SK-N-SH (cell line): Measurements from ENCODE around the gene S100A5. TPM values are rescaled to one million over a fixed set of nuclear protein-coding genes. Genes with fewer than 3 reads are reported as not detected.

Experiments used
- CTCF ChIA-PET: fragments of 300-600, 350-600 bp; formaldehyde crosslinking; extraction: SDS; loops from one replicate; lab custom pipeline; 2021; lab: Yijun Ruan, JAX
- POLR2A ChIA-PET: fragments of 350-600 bp; sonication (Branson Sonifier 250); formaldehyde crosslinking; extraction: SDS; loops from one replicate; lab custom pipeline; 2020; ENCODE audit warnings: antibody characterized with exemption, inconsistent platforms; lab: Yijun Ruan, JAX
- DNase-seq: peaks from one replicate; pipeline ENCODE4 v3.0.0; 2012
- H2AFZ ChIP-seq: fragments of 200-600 bp; sonication (generic); 2 replicates; pipeline ENCODE4 v1.8.1; 2016; ENCODE audit warnings: antibody characterized with exemption, mild to moderate bottlenecking, low read depth
- H3F3A ChIP-seq: fragments of 200-600 bp; sonication (generic); replicated peaks from 2 replicates; pipeline ENCODE3; 2016; ENCODE audit warnings: antibody characterized with exemption, mild to moderate bottlenecking; ENCODE audit not compliant: insufficient read depth
- H3K27ac ChIP-seq, 2 experiments: fragments of 200-500 bp in 1 of 2; fragments of 200-600 bp in 1 of 2; sonication (Bioruptor generic) in 1 of 2; sonication (generic), shearing (Covaris generic) in 1 of 2; 2 replicates each; pipeline versions ENCODE4 v1.5.1 to v1.6.1; 2014 to 2016; ENCODE audit warnings: low read depth in 2 of 2, inconsistent platforms in 1 of 2, low read length in 1 of 2, mild to moderate bottlenecking in 1 of 2, mixed read lengths in 1 of 2
- H3K27me3 ChIP-seq: fragments of 200-600 bp; sonication (generic), shearing (Covaris generic); 2 replicates; pipeline ENCODE4 v1.6.1; 2016; ENCODE audit warnings: mixed run types; ENCODE audit not compliant: insufficient read depth
- H3K36me3 ChIP-seq, 2 experiments: fragments of 200-500 bp in 1 of 2; fragments of 200-600 bp in 1 of 2; sonication (Bioruptor generic) in 1 of 2; sonication (generic) in 1 of 2; replicated peaks in 1 of 2; 2 replicates each; pipeline versions ENCODE3 to v1.5.1; 2014 to 2016; ENCODE audit warnings: low read length in 1 of 2, mild to moderate bottlenecking in 1 of 2; ENCODE audit not compliant: insufficient read depth in 2 of 2, control insufficient read depth in 1 of 2
- H3K4me1 ChIP-seq, 2 experiments: fragments of 200-500 bp in 1 of 2; fragments of 200-600 bp in 1 of 2; sonication (Bioruptor generic) in 1 of 2; sonication (generic), shearing (Covaris generic) in 1 of 2; 2 replicates each; pipeline versions ENCODE4 v1.5.1 to v1.6.1; 2014 to 2016; ENCODE audit warnings: low read depth in 1 of 2, low read length in 1 of 2, mixed run types in 1 of 2; ENCODE audit not compliant: insufficient read depth in 2 of 2, control insufficient read depth in 1 of 2
- H3K4me2 ChIP-seq: fragments of 200-600 bp; sonication (generic), shearing (Covaris generic); 2 replicates; pipeline ENCODE4 v1.6.1; 2017; ENCODE audit warnings: mixed run types
- H3K4me3 ChIP-seq, 2 experiments: fragments of 200-500 bp in 1 of 2; fragments of 200-600 bp in 1 of 2; sonication (Bioruptor generic) in 1 of 2; sonication (generic), shearing (Covaris generic) in 1 of 2; 2 replicates each; pipeline versions ENCODE4 v1.5.1 to v1.8.1; 2014 to 2016; ENCODE audit warnings: low read depth in 2 of 2, inconsistent platforms in 1 of 2, low read length in 1 of 2, mild to moderate bottlenecking in 1 of 2, mixed read lengths in 1 of 2, moderate library complexity in 1 of 2
- H3K79me2 ChIP-seq: fragments of 200-600 bp; sonication (generic); 2 replicates; pipeline ENCODE4 v1.8.1; 2017; ENCODE audit warnings: mild to moderate bottlenecking; ENCODE audit not compliant: insufficient read depth
- H3K9ac ChIP-seq: fragments of 200-600 bp; sonication (generic); 2 replicates; pipeline ENCODE4 v1.6.1; 2017; ENCODE audit warnings: mixed run types
- H3K9me2 ChIP-seq: fragments of 200-600 bp; sonication (generic); 2 replicates; pipeline ENCODE4 v1.6.1; 2017; ENCODE audit warnings: mixed run types
- H3K9me3 ChIP-seq: fragments of 200-600 bp; sonication (generic); 2 replicates; pipeline ENCODE4 v1.6.1; 2017; ENCODE audit warnings: mixed run types, mild to moderate bottlenecking, moderate library complexity
- H4K20me1 ChIP-seq: fragments of 200-600 bp; sonication (generic); 2 replicates; pipeline ENCODE4 v1.6.1; 2017; ENCODE audit warnings: mild to moderate bottlenecking, mixed run types; ENCODE audit not compliant: insufficient read depth
- ELF1 ChIP-seq: IDR thresholded peaks from 2 replicates; pipeline ENCODE4 v1.4.0; 2012
- FOXJ3 ChIP-seq: sonication (generic); formaldehyde crosslinking; IDR thresholded peaks from 2 replicates; pipeline ENCODE4 v1.5.1; 2020; ENCODE audit warnings: mild to moderate bottlenecking, missing genetic modification reagents
- GABPA ChIP-seq: IDR thresholded peaks from 2 replicates; pipeline ENCODE4 v1.4.0; 2012; ENCODE audit warnings: low read depth, mild to moderate bottlenecking
- GATA2 ChIP-seq: sonication (generic); formaldehyde crosslinking; IDR thresholded peaks from 2 replicates; pipeline ENCODE4 v1.5.0; 2020; ENCODE audit warnings: mild to moderate bottlenecking, missing genetic modification reagents
- MXI1 ChIP-seq: IDR thresholded peaks from 2 replicates; pipeline ENCODE4 v1.6.1; 2012; ENCODE audit warnings: mild to moderate bottlenecking, low read depth, low read length, improper control_type of control experiment
- POLR2AphosphoS5 ChIP-seq: IDR thresholded peaks from 2 replicates; pipeline ENCODE4 v1.6.1; 2012; ENCODE audit warnings: low read depth, low read length
- RCOR1 ChIP-seq: fragments of 150-350 bp; IDR thresholded peaks from 2 replicates; pipeline ENCODE4 v1.6.1; 2017; ENCODE audit warnings: antibody characterized with exemption, low read length
- RXRA ChIP-seq: IDR thresholded peaks from 2 replicates; pipeline ENCODE4 v1.4.0; 2012; ENCODE audit warnings: low read depth, mild to moderate bottlenecking, borderline replicate concordance
- SMC3 ChIP-seq: IDR thresholded peaks from 2 replicates; pipeline ENCODE4 v1.6.1; 2012; ENCODE audit warnings: low read depth, low read length, improper control_type of control experiment
- YY1 ChIP-seq: IDR thresholded peaks from 2 replicates; pipeline ENCODE4 v1.4.0; 2012; ENCODE audit warnings: low read depth, mild to moderate bottlenecking
- WGBS: methylation state at CpG from one replicate; pipeline ENCODE4 v1.1.6; 2017; ENCODE audit warnings: low lambda C conversion rate; 5-methylcytosine and 5-hydroxymethylcytosine counted together
- polyA plus RNA-seq, 3 experiments: library from polyadenylated mRNA; depleted of rRNA; stranded (reverse); fragments of >200 nt; gene quantifications; 2 replicates each; pipeline ENCODE4 v1.2.3, GENCODE V29; 2012
- TF ChIP-seq, protein P1 (sequence below): IDR thresholded peaks from 2 replicates; pipeline ENCODE4 v1.4.0; 2012; ENCODE audit warnings: low read depth, borderline replicate concordance
- TF ChIP-seq, protein P2 (sequence below): fragments of 200-600 bp; sonication (generic); IDR thresholded peaks from 2 replicates; pipeline ENCODE4 v1.6.1; 2017; ENCODE audit warnings: antibody characterized with exemption, mild to moderate bottlenecking, moderate library complexity

S100A5 gene
- polyA plus RNA-seq, 1 of the 3 experiments (the other 2 are of a cell fraction): 0.15 TPM

DNA sequence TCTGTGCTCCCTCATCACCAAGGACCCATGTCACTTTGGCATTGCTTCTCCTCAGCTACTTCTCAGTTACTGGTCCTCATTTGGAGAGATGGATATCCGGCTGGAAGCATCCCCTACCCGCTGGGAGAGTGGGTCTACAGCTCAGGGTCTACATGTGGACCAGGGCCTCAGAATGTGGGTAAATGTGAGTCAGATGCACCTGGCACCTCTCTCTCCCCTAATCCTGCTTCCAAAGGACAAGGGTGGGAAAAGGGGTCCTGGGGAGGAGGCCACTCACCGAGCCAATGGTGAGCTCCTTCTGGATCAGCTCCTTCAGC lies 5.9 kb downstream of the S100A5 start:
- CTCF ChIA-PET: interaction anchor here (1.1 to 8.4 kb wide), 5 partner anchors 23 to 38 kb away, joined by 3 to 45 read pairs (median 13); no protein-coding TSS in a partner anchor
- WGBS: 52% methylated on average over 2 of the region's 3 CpGs

DNA sequence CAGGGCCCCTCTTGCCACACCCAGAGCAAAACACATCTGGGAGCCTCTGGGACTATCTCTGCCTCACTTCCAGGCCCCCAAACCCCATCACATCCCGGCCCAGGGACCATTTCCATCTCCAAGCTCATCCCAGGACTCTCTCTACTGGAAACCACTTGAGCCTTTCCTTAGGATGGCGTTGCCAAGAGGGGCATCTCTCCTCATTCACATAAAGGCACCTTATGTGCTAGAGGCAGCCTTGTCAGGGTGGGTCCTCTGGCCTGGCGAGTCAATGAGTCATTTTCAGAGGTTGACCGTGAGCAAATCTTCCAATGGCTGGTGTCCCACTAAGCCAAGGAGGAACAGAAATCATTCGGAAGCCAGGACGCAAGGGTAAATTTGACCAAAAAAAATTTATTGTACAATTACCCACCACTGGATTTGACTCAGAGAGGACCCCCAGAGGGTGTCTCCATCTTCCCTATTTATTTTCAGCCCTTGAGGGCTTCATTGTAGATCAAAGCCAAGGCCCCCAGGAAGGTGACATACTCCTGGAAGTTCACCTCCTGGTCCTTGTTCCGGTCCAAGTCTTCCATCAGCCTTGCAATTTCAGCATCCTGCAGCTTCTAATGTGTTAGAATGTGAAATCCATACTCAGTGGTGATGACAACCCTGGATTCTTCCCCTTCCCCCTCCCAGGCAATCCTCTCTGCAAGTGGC lies 6.4 kb downstream of the S100A5 start:
- H3K9me2 ChIP-seq: no peaks in the 10 kb centered on the region
- H3K4me1 ChIP-seq: peaks cover 24 to 38% of the 10 kb centered on the region in 2 experiments; a peak in 3 of 4 replicates
- CTCF ChIA-PET: interaction anchor here (0.6 to 8.4 kb wide), 6 partner anchors 23 to 39 kb away, joined by 3 to 45 read pairs (median 8); no protein-coding TSS in a partner anchor
- peaks cover 30% of the 10 kb centered on the region for H3K79me2 ChIP-seq
- no peaks in the 10 kb centered on the region for H3K27me3 ChIP-seq
- peak overlapping the region; percentile 70 to 79; a peak in 3 of 4 replicates for H3K4me3 ChIP-seq
- H3K9ac ChIP-seq: peak overlapping the region; percentile 98
- peaks cover 4 to 17% of the 10 kb centered on the region in 2 experiments for H3K36me3 ChIP-seq
- POLR2A ChIA-PET: interaction anchor here (1.3 to 2.0 kb wide), 2 partner anchors 9 to 12 kb away, joined by 4 to 8 read pairs; no protein-coding TSS in a partner anchor
- DNase-seq: no peak
- H3K9me3 ChIP-seq: no peaks in the 10 kb centered on the region
- peaks cover 57% of the 10 kb centered on the region for H3F3A ChIP-seq
- H2AFZ ChIP-seq: no peak overlapping the region
- 74% methylated on average over 7 of the region's 7 CpGs for WGBS
- H3K27ac ChIP-seq: peak overlapping the region; percentile 11 to 87; a peak in 3 of 4 replicates
- TF ChIP-seq GABPA (no peak), POLR2AphosphoS5 (no peak; the same call in 1 of the 2 replicates), SMC3 (no peak), GATA2 (CRISPR knock-in tag) (no peak), MXI1 (no peak), RCOR1 (no peak), YY1 (no peak), ELF1 (no peak)
- TF ChIP-seq, protein P1, sequence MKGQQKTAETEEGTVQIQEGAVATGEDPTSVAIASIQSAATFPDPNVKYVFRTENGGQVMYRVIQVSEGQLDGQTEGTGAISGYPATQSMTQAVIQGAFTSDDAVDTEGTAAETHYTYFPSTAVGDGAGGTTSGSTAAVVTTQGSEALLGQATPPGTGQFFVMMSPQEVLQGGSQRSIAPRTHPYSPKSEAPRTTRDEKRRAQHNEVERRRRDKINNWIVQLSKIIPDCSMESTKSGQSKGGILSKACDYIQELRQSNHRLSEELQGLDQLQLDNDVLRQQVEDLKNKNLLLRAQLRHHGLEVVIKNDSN: no peak
- H4K20me1 ChIP-seq: peaks cover 4% of the 10 kb centered on the region; the same call in 1 of the 2 replicates
- H3K4me2 ChIP-seq: peak overlapping the region; percentile 95

More for the DNA sequence above, 5.9 kb downstream of the S100A5 start:
- Histone ChIP-seq H3F3A (peaks cover 57% of the 10 kb centered on the region), H3K36me3 (peaks cover 4 to 17% of the 10 kb centered on the region in 2 experiments), H3K27me3 (no peaks in the 10 kb centered on the region), H3K4me2 (peak overlapping the region; percentile 95), H3K4me3 (peak overlapping the region; percentile 70 to 79), H3K27ac (peak overlapping the region; percentile 84 to 87; a peak in 3 of 4 replicates), H4K20me1 (peaks cover 4% of the 10 kb centered on the region; the same call in 1 of the 2 replicates), H3K9me2 (no peaks in the 10 kb centered on the region), H3K4me1 (peaks cover 24 to 38% of the 10 kb centered on the region in 2 experiments; a peak in 3 of 4 replicates), H3K79me2 (peaks cover 30% of the 10 kb centered on the region), H3K9me3 (no peaks in the 10 kb centered on the region), H2AFZ (no peak overlapping the region), H3K9ac (peak overlapping the region; percentile 98)
- TF ChIP-seq FOXJ3 (CRISPR knock-in tag) (no peak), POLR2AphosphoS5 (no peak), RCOR1 (no peak), MXI1 (no peak), RXRA (no peak)
- TF ChIP-seq, protein P2, sequence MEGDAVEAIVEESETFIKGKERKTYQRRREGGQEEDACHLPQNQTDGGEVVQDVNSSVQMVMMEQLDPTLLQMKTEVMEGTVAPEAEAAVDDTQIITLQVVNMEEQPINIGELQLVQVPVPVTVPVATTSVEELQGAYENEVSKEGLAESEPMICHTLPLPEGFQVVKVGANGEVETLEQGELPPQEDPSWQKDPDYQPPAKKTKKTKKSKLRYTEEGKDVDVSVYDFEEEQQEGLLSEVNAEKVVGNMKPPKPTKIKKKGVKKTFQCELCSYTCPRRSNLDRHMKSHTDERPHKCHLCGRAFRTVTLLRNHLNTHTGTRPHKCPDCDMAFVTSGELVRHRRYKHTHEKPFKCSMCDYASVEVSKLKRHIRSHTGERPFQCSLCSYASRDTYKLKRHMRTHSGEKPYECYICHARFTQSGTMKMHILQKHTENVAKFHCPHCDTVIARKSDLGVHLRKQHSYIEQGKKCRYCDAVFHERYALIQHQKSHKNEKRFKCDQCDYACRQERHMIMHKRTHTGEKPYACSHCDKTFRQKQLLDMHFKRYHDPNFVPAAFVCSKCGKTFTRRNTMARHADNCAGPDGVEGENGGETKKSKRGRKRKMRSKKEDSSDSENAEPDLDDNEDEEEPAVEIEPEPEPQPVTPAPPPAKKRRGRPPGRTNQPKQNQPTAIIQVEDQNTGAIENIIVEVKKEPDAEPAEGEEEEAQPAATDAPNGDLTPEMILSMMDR: no peak
- POLR2A ChIA-PET: interaction anchor here (1.3 to 2.0 kb wide), 3 partner anchors 9 to 14 kb away, joined by 4 to 8 read pairs (median 6); no protein-coding TSS in a partner anchor
- DNase-seq: no peak
